Lung microvascular endothelial cell (primary cell): ENCODE measurements around the gene TTYH1. TPM values are rescaled to one million over a fixed set of nuclear protein-coding genes. Genes with fewer than 3 reads are reported as not detected.

Experiments used
- DNase-seq, 2 donors: peaks; one replicate each; pipeline versions ENCODE4 v3.0.0 to v3.0.0-alpha.2; 2010; ENCODE audit warnings: low read depth in 2 of 2
- total RNA-seq: library from RNA; depleted of rRNA; stranded (reverse); fragments of >200 nt; gene quantifications from 2 replicates; pipeline ENCODE4 v1.2.1, GENCODE V29; 2014

TTYH1 gene
- total RNA-seq, 1 donor from 2014 or later: not detected

- DNase-seq: no peak
Observed at GRCh38 chr19:54422136-54422535, 6.9 kb downstream of the TTYH1 start.

- no peak for DNase-seq
Observed at GRCh38 chr19:54424201-54424600, 8.9 kb downstream of the TTYH1 start.

GRCh38 chr19:54424660-54425381 lies 9.6 kb downstream of the TTYH1 start:
- DNase-seq: no peak

GRCh38 chr19:54425382-54425723 lies 10.1 kb downstream of the TTYH1 start:
- no peak for DNase-seq

- no peak for DNase-seq
Observed at GRCh38 chr19:54426291-54426931, 11.1 kb downstream of the TTYH1 start.

- DNase-seq: no peak
Observed at GRCh38 chr19:54427586-54427985, 12.3 kb downstream of the TTYH1 start.

GRCh38 chr19:54428323-54429175 lies 13.3 kb downstream of the TTYH1 start:
- DNase-seq: no peak

- DNase-seq: no peak
Observed at GRCh38 chr19:54429176-54429495, 13.9 kb downstream of the TTYH1 start.

GRCh38 chr19:54429545-54430227 lies 14.4 kb downstream of the TTYH1 start:
- DNase-seq: no peak

- peak; percentile 23 to 52 for DNase-seq
Observed at GRCh38 chr19:54430306-54431254, 15.3 kb downstream of the TTYH1 start.

- DNase-seq: peak in 1 of 2 donors; percentile 54
Observed at GRCh38 chr19:54431255-54431838, 16.1 kb downstream of the TTYH1 start.

GRCh38 chr19:54432144-54432738 lies 17.0 kb downstream of the TTYH1 start:
- no peak for DNase-seq

- DNase-seq: no peak
Observed at GRCh38 chr19:54433697-54434096, 18.4 kb downstream of the TTYH1 start.

GRCh38 chr19:54434112-54434872 lies 19.0 kb downstream of the TTYH1 start:
- no peak for DNase-seq

GRCh38 chr19:54434873-54435214 lies 19.6 kb downstream of the TTYH1 start:
- no peak for DNase-seq

GRCh38 chr19:54435551-54436016 lies 20.3 kb downstream of the TTYH1 start:
- DNase-seq: no peak

GRCh38 chr19:54436031-54436523 lies 20.8 kb downstream of the TTYH1 start:
- DNase-seq: no peak

- DNase-seq: no peak
Observed at GRCh38 chr19:54436628-54437252, 21.5 kb downstream of the TTYH1 start.
